ENCODE results near the gene OR2AT4.

OR2AT4 gene

DNA sequence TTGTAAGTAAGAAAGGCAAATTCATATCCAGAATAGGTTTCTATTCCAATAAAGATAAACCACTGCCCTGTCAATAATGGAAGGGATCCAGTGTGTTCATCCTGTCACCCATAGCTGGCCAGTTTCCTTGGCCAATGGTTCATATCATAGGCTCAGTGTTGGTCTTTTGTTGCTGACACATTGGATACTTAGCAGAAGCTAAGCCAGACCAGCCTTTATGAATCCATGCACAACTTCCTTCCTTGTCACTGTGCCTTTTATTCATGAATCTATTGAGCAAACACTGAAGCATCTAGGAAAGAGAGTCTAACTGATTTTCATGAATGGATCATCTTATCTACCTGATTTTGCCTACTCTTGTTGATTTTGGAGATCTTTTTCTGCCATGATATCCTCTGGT, 20.0 kb downstream of the OR2AT4 start:
- TF ChIP-seq, protein P1, sequence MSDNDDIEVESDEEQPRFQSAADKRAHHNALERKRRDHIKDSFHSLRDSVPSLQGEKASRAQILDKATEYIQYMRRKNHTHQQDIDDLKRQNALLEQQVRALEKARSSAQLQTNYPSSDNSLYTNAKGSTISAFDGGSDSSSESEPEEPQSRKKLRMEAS (IDR thresholded peaks at IDR 0.05), result no peak
- TF ChIP-seq TEAD4 (IDR thresholded peaks at IDR 0.05), result no peak
- no peak for TF ChIP-seq FOXM1 (IDR thresholded peaks at IDR 0.05; ENCODE audit: borderline replicate concordance, low read depth)
- no peak for TF ChIP-seq NFIC (IDR thresholded peaks at IDR 0.05)
- TF ChIP-seq, protein P2, sequence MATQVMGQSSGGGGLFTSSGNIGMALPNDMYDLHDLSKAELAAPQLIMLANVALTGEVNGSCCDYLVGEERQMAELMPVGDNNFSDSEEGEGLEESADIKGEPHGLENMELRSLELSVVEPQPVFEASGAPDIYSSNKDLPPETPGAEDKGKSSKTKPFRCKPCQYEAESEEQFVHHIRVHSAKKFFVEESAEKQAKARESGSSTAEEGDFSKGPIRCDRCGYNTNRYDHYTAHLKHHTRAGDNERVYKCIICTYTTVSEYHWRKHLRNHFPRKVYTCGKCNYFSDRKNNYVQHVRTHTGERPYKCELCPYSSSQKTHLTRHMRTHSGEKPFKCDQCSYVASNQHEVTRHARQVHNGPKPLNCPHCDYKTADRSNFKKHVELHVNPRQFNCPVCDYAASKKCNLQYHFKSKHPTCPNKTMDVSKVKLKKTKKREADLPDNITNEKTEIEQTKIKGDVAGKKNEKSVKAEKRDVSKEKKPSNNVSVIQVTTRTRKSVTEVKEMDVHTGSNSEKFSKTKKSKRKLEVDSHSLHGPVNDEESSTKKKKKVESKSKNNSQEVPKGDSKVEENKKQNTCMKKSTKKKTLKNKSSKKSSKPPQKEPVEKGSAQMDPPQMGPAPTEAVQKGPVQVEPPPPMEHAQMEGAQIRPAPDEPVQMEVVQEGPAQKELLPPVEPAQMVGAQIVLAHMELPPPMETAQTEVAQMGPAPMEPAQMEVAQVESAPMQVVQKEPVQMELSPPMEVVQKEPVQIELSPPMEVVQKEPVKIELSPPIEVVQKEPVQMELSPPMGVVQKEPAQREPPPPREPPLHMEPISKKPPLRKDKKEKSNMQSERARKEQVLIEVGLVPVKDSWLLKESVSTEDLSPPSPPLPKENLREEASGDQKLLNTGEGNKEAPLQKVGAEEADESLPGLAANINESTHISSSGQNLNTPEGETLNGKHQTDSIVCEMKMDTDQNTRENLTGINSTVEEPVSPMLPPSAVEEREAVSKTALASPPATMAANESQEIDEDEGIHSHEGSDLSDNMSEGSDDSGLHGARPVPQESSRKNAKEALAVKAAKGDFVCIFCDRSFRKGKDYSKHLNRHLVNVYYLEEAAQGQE (IDR thresholded peaks at IDR 0.05; ENCODE audit: low read depth), result no peak
- TF ChIP-seq CEBPB (IDR thresholded peaks at IDR 0.05), result no peak
- no peak for TF ChIP-seq TCF12 (IDR thresholded peaks at IDR 0.05; ENCODE audit: low read depth)
- no peak for TF ChIP-seq CREB1 (IDR thresholded peaks at IDR 0.05; ENCODE audit: low read depth)
- TF ChIP-seq EP300 (IDR thresholded peaks at IDR 0.05; ENCODE audit: borderline replicate concordance), result no peak
- TF ChIP-seq EGR1 (IDR thresholded peaks at IDR 0.05), result no peak
- no peak for TF ChIP-seq YY1 (IDR thresholded peaks at IDR 0.05; ENCODE audit: low read depth)
- no peak for TF ChIP-seq TAF1 (IDR thresholded peaks at IDR 0.05; ENCODE audit: low read depth)
- no peak for TF ChIP-seq RAD21 (IDR thresholded peaks at IDR 0.05; ENCODE audit: low read depth)
- no peak for TF ChIP-seq ZBTB7A (IDR thresholded peaks at IDR 0.05; ENCODE audit: low read depth)

DNA sequence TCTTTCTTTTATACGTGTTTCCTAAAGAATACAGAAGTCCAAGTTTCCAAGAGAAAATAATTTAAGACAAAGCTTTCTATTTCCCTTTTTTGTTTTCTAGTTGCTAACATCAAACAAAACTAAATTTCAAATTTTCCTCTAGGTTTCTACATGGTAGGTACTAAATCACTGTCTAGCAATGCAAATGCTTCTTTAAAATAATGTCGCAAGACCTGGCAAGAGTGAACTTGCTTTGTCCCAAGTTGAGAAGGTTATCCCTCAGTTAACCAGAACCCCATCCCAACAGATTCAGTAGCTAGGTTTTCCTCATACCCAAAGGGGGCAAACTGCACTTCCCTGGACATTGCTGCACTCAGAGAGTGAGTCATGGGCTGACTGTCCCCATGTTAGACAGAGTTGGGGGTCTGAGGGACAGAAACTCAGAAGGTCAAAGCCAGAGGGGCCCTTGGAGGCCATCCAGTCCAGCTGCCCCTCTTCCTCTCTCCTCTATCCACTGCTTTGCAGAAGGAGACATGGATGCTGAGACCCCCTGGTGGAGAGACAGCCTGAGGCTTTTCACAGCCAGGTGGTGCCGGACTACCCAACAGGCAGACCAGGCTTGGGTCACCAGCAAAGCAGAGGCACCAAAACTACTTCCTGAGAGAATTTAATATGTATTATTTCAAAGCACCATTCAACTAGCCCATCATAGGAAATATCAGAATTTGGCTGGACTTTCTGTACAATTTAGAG, 23.1 kb downstream of the OR2AT4 start:
- TF ChIP-seq YY1 (IDR thresholded peaks at IDR 0.05; ENCODE audit: low read depth) (no peak), CREB1 (IDR thresholded peaks at IDR 0.05; ENCODE audit: low read depth) (no peak), TEAD4 (IDR thresholded peaks at IDR 0.05) (no peak)

DNA sequence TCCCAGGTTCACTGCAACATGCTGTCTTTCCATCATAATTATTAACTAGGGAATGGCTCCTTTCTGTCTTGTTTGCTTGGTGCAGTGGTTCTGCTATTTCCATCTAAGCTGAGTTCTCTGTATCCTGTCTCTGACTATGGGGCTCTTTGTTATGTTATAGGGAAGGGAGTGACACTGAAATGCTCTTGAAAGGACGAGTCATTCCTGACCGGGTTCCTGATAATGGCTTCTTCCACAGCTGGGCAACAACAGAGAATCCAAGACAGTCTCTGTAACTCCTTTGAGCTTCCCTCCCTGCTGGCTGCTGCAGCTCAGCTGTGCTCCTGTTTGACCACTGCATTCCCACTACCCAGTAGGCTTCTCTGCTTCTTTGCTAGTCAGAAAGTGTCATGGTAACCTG, 24.1 kb downstream of the OR2AT4 start:
- no peak for TF ChIP-seq RAD21 (IDR thresholded peaks at IDR 0.05; ENCODE audit: low read depth)
- no peak for TF ChIP-seq ZBTB7A (IDR thresholded peaks at IDR 0.05; ENCODE audit: low read depth)
- no peak for TF ChIP-seq TCF12 (IDR thresholded peaks at IDR 0.05; ENCODE audit: low read depth)
- TF ChIP-seq CEBPB (IDR thresholded peaks at IDR 0.05), result no peak
- TF ChIP-seq TAF1 (IDR thresholded peaks at IDR 0.05; ENCODE audit: low read depth), result no peak
- no peak for TF ChIP-seq EP300 (IDR thresholded peaks at IDR 0.05; ENCODE audit: borderline replicate concordance)
- no peak for TF ChIP-seq TEAD4 (IDR thresholded peaks at IDR 0.05)
- no peak for TF ChIP-seq NFIC (IDR thresholded peaks at IDR 0.05)
- TF ChIP-seq, protein P3, sequence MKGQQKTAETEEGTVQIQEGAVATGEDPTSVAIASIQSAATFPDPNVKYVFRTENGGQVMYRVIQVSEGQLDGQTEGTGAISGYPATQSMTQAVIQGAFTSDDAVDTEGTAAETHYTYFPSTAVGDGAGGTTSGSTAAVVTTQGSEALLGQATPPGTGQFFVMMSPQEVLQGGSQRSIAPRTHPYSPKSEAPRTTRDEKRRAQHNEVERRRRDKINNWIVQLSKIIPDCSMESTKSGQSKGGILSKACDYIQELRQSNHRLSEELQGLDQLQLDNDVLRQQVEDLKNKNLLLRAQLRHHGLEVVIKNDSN (IDR thresholded peaks at IDR 0.05), result no peak
- TF ChIP-seq EGR1 (IDR thresholded peaks at IDR 0.05), result no peak
- TF ChIP-seq YY1 (IDR thresholded peaks at IDR 0.05; ENCODE audit: low read depth), result no peak
- TF ChIP-seq, protein P2 (IDR thresholded peaks at IDR 0.05; ENCODE audit: low read depth), result no peak

DNA sequence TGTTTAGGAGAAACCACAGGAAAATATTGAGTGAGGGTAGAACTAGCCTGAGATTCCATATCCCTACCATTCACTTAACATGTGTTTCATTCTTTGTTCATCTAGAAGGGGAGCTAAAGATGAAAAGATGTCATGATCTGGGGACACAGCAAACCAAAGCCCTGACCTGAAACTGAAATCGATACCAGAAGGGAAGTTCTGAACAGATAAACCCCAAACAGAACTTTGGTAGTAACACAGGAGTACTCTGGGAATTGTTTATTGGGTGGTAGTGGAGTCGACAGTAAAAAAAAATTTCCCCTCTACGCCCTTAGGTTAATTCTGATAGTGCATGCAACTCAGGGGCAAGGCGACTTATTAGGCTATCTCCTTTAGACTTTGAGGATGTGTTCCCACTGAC, 27.2 kb downstream of the OR2AT4 start:
- TF ChIP-seq EGR1 (IDR thresholded peaks at IDR 0.05), result no peak
- TF ChIP-seq TCF12 (IDR thresholded peaks at IDR 0.05; ENCODE audit: low read depth), result no peak
- TF ChIP-seq, protein P1 (IDR thresholded peaks at IDR 0.05), result no peak
- TF ChIP-seq NFIC (IDR thresholded peaks at IDR 0.05), result no peak
- TF ChIP-seq TAF1 (IDR thresholded peaks at IDR 0.05; ENCODE audit: low read depth), result no peak
- no peak for TF ChIP-seq CREB1 (IDR thresholded peaks at IDR 0.05; ENCODE audit: low read depth)
- TF ChIP-seq CEBPB (IDR thresholded peaks at IDR 0.05), result no peak
- TF ChIP-seq RAD21 (IDR thresholded peaks at IDR 0.05; ENCODE audit: low read depth), result no peak
- TF ChIP-seq, protein P3 (IDR thresholded peaks at IDR 0.05), result no peak
- TF ChIP-seq YY1 (IDR thresholded peaks at IDR 0.05; ENCODE audit: low read depth), result no peak
- no peak for TF ChIP-seq EP300 (IDR thresholded peaks at IDR 0.05; ENCODE audit: borderline replicate concordance)
- no peak for TF ChIP-seq TEAD4 (IDR thresholded peaks at IDR 0.05)
- no peak for TF ChIP-seq FOXM1 (IDR thresholded peaks at IDR 0.05; ENCODE audit: borderline replicate concordance, low read depth)
- TF ChIP-seq, protein P2 (IDR thresholded peaks at IDR 0.05; ENCODE audit: low read depth), result no peak

All from Ishikawa (cell line).